Activated naive CD4-positive, alpha-beta T cell treated with anti-CD3 and anti-CD28 coated beads for 36 hours (primary cell): Measurements from ENCODE around the gene PPCS. TPM values are rescaled to one million over a fixed set of nuclear protein-coding genes. Genes with fewer than 3 reads are reported as not detected.

Experiments used
- CTCF ChIA-PET: fragments of 350-600 bp; sonication (Branson Sonifier 250); formaldehyde crosslinking; loops from one replicate; lab custom pipeline; 2021; ENCODE audit warnings: antibody characterized with exemption; lab: Charles Lee
- DNase-seq: peaks from one replicate; pipeline ENCODE4 v3.0.0-alpha.2; 2020
- H3K27ac Mint-ChIP-seq: one replicate; pipeline ENCODE4 v1.8.0; 2021; ENCODE audit warnings: mild to moderate bottlenecking, mixed read lengths
- H3K27me3 Mint-ChIP-seq: one replicate; pipeline ENCODE4 v1.8.0; 2021; ENCODE audit warnings: low read depth, mixed read lengths
- H3K36me3 Mint-ChIP-seq: one replicate; pipeline ENCODE4 v1.8.0; 2021; ENCODE audit warnings: low read depth, mixed read lengths
- H3K4me1 Mint-ChIP-seq: one replicate; pipeline ENCODE4 v1.8.0; 2021; ENCODE audit warnings: low read depth, mixed read lengths
- H3K4me3 Mint-ChIP-seq: one replicate; pipeline ENCODE4 v1.8.0; 2021; ENCODE audit warnings: mild to moderate bottlenecking, moderate library complexity, mixed read lengths
- H3K9me3 Mint-ChIP-seq: one replicate; pipeline ENCODE4 v1.8.0; 2021; ENCODE audit warnings: mixed read lengths
- intact Hi-C: fragments of 100-400 bp; cut with micrococcal nuclease; formaldehyde crosslinking; loops from one replicate; pipeline ENCODE4 v1.15.1; 2023
- total RNA-seq, 2 experiments: library from RNA; stranded (reverse); gene quantifications; one replicate each; pipeline ENCODE4 v1.2.3, GENCODE V29; 2021

The PPCS gene
- total RNA-seq, 2 experiments from 2014 or later: 47.4 to 49.6 TPM

DNA sequence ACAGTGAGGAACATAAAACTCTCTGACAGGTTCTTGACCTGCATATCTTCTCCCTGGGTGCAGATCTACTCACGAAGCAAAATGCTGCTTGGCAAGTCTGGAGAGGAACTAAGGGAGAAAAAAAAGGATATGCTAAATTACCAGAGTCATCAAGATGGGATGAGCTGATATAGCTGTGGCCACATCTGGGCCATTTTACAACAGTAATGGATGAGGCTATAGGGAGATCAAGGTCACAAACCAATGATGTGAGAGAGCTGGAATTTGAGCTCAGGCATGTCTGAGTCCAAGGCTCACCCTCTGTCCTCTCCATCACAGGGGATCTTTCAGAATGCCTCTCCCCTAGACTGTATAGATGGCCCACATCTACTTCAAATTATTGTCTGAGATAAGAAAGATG lies 26.7 kb upstream of the PPCS start:
- no peak overlapping the region for H3K27ac Mint-ChIP-seq
- CTCF ChIA-PET: interaction anchor here (0.9 kb wide), 1 partner anchor 253 kb away, joined by 3 read pairs; no protein-coding TSS in a partner anchor
- no peaks in the 10 kb centered on the region for H3K27me3 Mint-ChIP-seq
- no peaks in the 10 kb centered on the region for H3K4me1 Mint-ChIP-seq
- intact Hi-C loops: no loop called here
- DNase-seq: no peak
- no peak overlapping the region for H3K4me3 Mint-ChIP-seq
- H3K9me3 Mint-ChIP-seq: no peaks in the 10 kb centered on the region
- H3K36me3 Mint-ChIP-seq: no peaks in the 10 kb centered on the region

DNA sequence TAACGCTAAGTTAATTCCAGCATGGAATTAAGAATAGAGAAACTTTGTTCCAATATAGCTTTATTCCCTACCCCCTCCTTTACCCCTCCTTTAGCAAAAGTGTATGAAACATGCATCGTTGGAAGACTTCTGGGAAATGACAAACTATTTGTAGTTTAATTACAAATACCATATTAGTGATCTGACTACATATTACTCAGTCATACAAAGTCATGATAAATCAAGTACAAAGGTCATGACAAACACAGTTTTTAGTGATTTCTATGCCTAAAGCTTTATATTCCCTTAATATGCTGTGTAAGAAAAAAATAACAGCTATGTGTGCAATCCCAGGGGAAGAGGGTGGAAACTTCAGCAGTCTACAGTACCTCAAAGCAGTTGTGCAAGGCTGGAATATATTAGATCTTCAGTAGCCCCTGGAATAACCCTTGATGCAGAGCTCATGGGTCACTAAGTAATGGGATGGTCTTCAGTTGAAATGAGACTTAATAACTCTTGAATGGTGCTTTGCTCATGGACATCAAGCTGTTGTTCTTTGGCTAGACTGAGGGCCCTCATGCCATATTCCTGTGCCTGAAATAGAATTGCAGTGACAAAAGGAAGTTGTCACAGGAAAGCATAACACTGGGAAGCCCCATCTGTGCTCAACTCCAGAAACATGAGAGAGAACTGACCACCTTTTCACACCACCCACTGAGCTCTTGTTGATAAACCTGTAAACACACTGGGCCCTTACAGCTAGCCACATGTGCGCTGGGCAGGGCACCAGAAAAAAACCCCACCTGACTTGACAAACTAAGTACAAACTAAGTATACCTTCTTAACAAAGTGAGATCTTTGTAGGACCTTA lies 25.8 kb upstream of the PPCS start:
- Mint-ChIP-seq H3K4me3 (no peak overlapping the region), H3K9me3 (no peaks in the 10 kb centered on the region), H3K27me3 (no peaks in the 10 kb centered on the region), H3K4me1 (no peaks in the 10 kb centered on the region), H3K36me3 (no peaks in the 10 kb centered on the region), H3K27ac (no peak overlapping the region)
- CTCF ChIA-PET: interaction anchor here (0.9 to 1.8 kb wide), 2 partner anchors 254 to 257 kb away, joined by 3 to 5 read pairs; no protein-coding TSS in a partner anchor
- DNase-seq: no peak
- intact Hi-C loops: no loop called here

DNA sequence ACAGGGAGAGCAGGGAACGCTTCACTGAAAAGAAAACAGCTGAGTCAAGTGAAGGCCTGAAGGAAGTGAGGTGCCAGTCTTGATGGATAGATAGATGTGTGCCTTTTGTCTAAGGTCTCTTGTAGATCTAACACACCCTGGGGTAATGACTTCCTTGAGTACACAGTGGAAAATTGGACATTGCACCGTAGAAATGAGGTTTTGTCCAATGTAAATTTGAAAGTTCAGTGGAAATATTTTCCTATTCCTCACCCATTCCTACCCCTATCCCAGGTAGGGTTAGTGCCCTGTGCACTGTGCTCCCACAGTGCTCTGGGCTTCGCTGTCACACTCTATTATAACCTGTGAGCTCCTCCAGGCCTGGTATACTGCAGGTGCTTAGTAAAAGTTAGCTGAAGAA lies 24.8 kb upstream of the PPCS start:
- no peaks in the 10 kb centered on the region for H3K4me1 Mint-ChIP-seq
- DNase-seq: no peak
- no peaks in the 10 kb centered on the region for H3K36me3 Mint-ChIP-seq
- H3K27ac Mint-ChIP-seq: no peak overlapping the region
- CTCF ChIA-PET: interaction anchor here (1.8 kb wide), 1 partner anchor 258 kb away, joined by 5 read pairs; no protein-coding TSS in a partner anchor
- H3K4me3 Mint-ChIP-seq: no peak overlapping the region
- H3K27me3 Mint-ChIP-seq: no peaks in the 10 kb centered on the region
- H3K9me3 Mint-ChIP-seq: no peaks in the 10 kb centered on the region
- intact Hi-C loops: no loop called here

DNA sequence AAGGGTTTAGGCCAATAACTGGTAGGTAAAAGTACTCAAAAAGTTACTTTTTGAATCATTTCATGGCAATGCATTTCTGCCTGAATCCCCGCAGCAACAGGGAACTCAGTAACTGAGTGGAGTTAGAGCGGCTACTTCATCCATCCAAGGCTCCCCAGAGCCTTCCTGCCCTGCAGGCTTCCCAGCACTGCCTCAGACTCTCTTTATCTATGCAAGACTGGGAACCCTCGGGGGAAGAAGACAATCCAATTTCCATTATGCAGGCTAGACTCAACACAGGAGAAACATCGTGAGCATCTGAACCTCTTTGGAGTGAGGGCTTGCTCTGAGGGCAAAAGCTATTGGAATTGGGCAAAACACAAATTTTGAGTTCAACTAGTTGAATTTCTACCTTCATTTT lies 23.6 kb upstream of the PPCS start:
- Mint-ChIP-seq H3K36me3 (no peaks in the 10 kb centered on the region), H3K27me3 (no peaks in the 10 kb centered on the region), H3K4me1 (no peaks in the 10 kb centered on the region), H3K9me3 (no peaks in the 10 kb centered on the region), H3K4me3 (no peak overlapping the region), H3K27ac (no peak overlapping the region)
- DNase-seq: no peak
- intact Hi-C loops: no loop called here
- CTCF ChIA-PET: interaction anchor here (0.5 kb wide), 1 partner anchor 120 kb away, joined by 3 read pairs; no protein-coding TSS in a partner anchor

DNA sequence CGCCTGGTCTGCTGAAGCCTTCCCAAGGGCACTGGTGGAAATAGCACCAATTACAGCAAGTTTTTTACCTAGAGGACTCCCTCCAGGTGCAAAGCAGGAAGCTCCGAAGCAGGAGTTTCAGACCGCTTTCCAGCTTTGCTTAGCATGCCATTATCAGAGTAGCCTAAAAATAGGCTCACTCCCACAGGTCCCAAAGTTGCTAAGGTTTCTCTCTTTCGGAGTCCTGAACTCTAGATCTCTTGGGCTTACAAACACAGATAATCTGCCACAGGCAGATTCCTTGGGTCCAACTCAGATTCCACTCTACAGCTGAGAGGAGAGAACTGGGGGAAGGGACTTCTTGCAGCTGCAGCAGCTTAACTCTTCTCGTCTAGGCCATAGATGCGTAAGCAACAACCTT lies 23.0 kb upstream of the PPCS start:
- no peak for DNase-seq
- H3K4me3 Mint-ChIP-seq: no peak overlapping the region
- no peaks in the 10 kb centered on the region for H3K27me3 Mint-ChIP-seq
- H3K36me3 Mint-ChIP-seq: no peaks in the 10 kb centered on the region
- no peak overlapping the region for H3K27ac Mint-ChIP-seq
- H3K9me3 Mint-ChIP-seq: no peaks in the 10 kb centered on the region
- CTCF ChIA-PET: no interaction called here
- no peaks in the 10 kb centered on the region for H3K4me1 Mint-ChIP-seq
- intact Hi-C loops: no loop called here

DNA sequence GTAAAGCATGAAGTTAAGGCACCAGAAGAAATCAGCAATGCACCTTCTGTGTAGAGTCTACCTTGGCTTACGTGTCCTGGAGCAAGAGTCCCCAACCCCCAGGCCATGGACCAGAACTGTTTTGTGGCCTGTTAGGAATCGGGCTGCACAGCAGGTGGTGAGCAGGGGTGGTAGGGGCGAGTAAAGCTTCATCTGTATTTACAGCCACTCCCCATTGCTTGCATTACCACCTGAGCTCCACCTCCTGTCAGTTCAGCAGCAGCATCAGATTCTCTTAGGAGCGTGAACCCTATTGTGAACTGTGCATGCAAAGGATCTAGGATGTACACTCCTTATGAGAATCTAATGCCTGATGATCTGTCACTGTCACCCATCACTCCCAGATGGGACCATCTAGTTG lies 22.0 kb upstream of the PPCS start:
- H3K9me3 Mint-ChIP-seq: no peaks in the 10 kb centered on the region
- intact Hi-C loops: no loop called here
- CTCF ChIA-PET: no interaction called here
- no peak for DNase-seq
- no peak overlapping the region for H3K27ac Mint-ChIP-seq
- no peak overlapping the region for H3K4me3 Mint-ChIP-seq
- no peaks in the 10 kb centered on the region for H3K4me1 Mint-ChIP-seq
- no peaks in the 10 kb centered on the region for H3K27me3 Mint-ChIP-seq
- no peaks in the 10 kb centered on the region for H3K36me3 Mint-ChIP-seq

DNA sequence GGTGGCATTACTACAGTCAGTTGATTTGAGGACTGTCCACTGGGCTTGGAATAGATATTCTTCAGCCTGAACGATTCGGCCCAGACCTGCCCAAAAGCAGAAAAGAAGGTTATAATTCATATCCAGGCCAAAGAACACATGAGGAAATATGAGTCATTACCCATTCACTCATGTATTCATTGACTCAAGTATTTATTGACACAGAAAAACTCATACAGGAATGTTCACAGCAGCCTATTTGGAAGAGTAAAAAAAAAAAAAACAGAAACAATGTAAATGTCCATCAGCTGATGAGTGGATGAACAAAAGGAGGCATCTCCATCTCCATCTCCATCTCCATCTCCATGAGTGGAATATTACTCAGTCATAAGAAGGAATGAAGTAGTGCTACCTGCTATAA lies 16.4 kb upstream of the PPCS start:
- Mint-ChIP-seq H3K9me3 (no peaks in the 10 kb centered on the region), H3K4me1 (no peaks in the 10 kb centered on the region), H3K27ac (no peak overlapping the region), H3K36me3 (no peaks in the 10 kb centered on the region), H3K4me3 (no peak overlapping the region), H3K27me3 (no peaks in the 10 kb centered on the region)
- intact Hi-C loops: no loop called here
- CTCF ChIA-PET: interaction anchor here (0.6 kb wide), 1 partner anchor 52 kb away, joined by 9 read pairs; no protein-coding TSS in a partner anchor
- DNase-seq: no peak

DNA sequence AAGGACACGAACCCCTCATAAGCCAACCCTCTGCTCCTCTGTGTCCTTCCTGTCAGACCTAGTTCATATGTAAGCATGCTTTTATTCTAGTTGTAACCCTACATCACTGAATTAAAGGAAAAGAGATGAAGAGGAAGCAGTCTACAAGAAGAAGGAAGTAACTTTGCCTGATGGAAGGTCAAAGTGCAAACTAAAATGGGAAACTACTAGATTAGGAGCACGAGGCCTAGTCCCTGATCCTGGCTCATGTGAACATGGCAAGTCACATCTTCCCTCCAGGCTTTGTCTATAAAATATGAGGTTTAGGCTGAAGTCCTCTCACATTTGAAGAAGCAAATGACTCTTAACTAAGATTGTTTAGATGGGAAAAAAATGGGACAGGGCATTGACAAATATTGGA lies 13.7 kb upstream of the PPCS start:
- no peak overlapping the region for H3K27ac Mint-ChIP-seq
- no peaks in the 10 kb centered on the region for H3K4me1 Mint-ChIP-seq
- DNase-seq: no peak
- CTCF ChIA-PET: no interaction called here
- no peaks in the 10 kb centered on the region for H3K27me3 Mint-ChIP-seq
- no peaks in the 10 kb centered on the region for H3K36me3 Mint-ChIP-seq
- H3K9me3 Mint-ChIP-seq: no peaks in the 10 kb centered on the region
- intact Hi-C loops: no loop called here
- H3K4me3 Mint-ChIP-seq: no peak overlapping the region

DNA sequence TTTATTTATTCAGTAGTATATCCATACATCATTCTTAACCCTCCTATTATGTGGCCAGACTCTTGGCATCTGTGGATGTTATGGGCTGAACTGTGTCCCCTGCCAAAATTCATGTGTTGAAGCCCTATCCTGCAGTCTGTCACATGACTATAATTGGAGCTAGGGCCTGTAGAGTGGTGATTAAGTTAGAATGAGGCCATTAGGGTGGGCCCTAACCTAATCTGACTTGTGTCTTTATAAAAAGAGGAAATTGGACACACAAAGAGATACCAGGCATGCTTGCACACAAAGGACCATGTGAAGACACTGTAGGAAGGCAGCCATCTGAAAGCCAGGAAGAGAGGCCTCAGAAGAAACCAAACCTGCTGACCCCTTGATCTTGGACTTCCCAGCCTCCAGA lies 7.1 kb upstream of the PPCS start:
- no peak overlapping the region for H3K4me3 Mint-ChIP-seq
- intact Hi-C loops: no loop called here
- no peaks in the 10 kb centered on the region for H3K36me3 Mint-ChIP-seq
- CTCF ChIA-PET: no interaction called here
- H3K4me1 Mint-ChIP-seq: peaks cover 6% of the 10 kb centered on the region
- H3K27ac Mint-ChIP-seq: no peak overlapping the region
- H3K27me3 Mint-ChIP-seq: no peaks in the 10 kb centered on the region
- no peaks in the 10 kb centered on the region for H3K9me3 Mint-ChIP-seq
- no peak for DNase-seq

DNA sequence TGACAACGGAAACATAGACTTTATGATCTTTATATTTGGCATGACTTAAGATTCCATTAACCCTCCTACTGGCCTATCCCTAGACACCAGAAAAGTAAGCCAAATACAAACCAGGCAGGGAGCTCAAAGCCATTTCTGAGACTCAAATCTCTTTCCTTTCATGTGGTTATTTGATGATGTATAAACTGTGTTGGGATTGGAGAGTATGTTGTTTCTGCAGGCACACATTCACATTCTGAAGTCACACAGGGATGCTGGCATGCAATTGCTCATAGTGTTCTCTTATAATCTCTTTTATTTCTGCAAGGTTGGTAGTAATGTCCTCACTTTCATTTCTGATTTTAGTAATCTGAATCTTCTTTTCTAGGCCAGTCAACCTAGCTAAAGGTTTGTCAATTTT lies 6.3 kb upstream of the PPCS start:
- Mint-ChIP-seq H3K36me3 (no peaks in the 10 kb centered on the region), H3K4me3 (no peak overlapping the region), H3K9me3 (no peaks in the 10 kb centered on the region), H3K27ac (no peak overlapping the region), H3K4me1 (peaks cover 6% of the 10 kb centered on the region), H3K27me3 (no peaks in the 10 kb centered on the region)
- CTCF ChIA-PET: interaction anchor here (0.5 kb wide), 1 partner anchor 25 kb away, joined by 3 read pairs; no protein-coding TSS in a partner anchor
- intact Hi-C loops: loop anchor here (10.0 kb wide), 1 partner anchor 1755 kb away; the partner anchor contains the start of gene NFYC
- no peak for DNase-seq

DNA sequence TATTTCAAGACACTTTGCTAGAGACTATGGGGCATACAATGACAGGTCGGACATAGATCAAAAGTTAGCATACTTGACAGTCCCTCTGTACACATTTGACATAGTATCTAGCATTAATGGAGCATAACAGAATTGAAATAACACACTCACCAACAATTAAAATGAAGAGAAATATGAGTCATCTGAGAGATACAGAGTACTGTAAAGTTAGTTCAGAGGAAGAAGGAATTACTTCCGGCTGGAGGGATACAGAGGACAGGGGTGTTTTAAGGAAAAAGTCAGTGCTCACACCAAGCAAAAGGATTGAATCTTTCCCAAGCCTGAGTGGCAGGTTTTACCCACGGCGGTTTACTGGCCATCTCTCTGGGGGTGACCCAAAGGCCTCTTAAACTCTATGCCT lies 3.0 kb upstream of the PPCS start:
- Mint-ChIP-seq H3K4me1 (peaks cover 21% of the 10 kb centered on the region), H3K27ac (no peak overlapping the region)

DNA sequence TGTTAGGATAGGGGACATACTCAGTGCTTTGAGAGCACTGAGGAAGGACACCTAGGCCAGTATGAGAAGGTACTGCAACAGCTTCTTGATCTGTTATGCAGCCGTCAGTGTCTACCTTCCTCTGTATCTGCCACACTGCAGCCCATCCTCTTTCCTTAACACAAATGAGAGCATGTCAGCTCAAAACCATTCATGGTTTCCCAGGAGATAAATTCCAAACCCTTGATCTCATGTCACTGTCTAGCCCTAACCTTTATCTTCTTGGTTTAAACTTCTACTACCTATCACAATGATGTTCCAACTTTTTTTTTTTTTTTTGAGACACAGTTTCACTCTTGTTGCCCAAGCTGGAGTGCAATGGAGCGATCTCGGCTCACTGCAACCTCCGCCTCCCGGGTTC lies 1.9 kb upstream of the PPCS start:
- H3K4me3 Mint-ChIP-seq: no peak overlapping the region

More for the DNA sequence above, 3.0 kb upstream of the PPCS start:
- Mint-ChIP-seq H3K27me3 (no peaks in the 10 kb centered on the region), H3K9me3 (no peaks in the 10 kb centered on the region), H3K36me3 (peaks cover 17% of the 10 kb centered on the region), H3K4me3 (no peak overlapping the region)
- intact Hi-C loops: loop anchor here (10.0 kb wide), 1 partner anchor 1759 kb away; the partner anchor contains the start of gene NFYC
- no peak for DNase-seq
- CTCF ChIA-PET: no interaction called here

More for the DNA sequence above, 1.9 kb upstream of the PPCS start:
- H3K27me3 Mint-ChIP-seq: no peaks in the 10 kb centered on the region
- no peaks in the 10 kb centered on the region for H3K9me3 Mint-ChIP-seq
- peaks cover 25% of the 10 kb centered on the region for H3K4me1 Mint-ChIP-seq
- CTCF ChIA-PET: interaction anchor here (0.9 kb wide), 1 partner anchor 134 kb away, joined by 3 read pairs; no protein-coding TSS in a partner anchor
- DNase-seq: no peak
- no peak overlapping the region for H3K27ac Mint-ChIP-seq
- intact Hi-C loops: loop anchor here (10.0 kb wide), 1 partner anchor 1760 kb away; the partner anchor contains the start of gene NFYC
- peaks cover 21% of the 10 kb centered on the region for H3K36me3 Mint-ChIP-seq
